H1 (cell line): ENCODE measurements around the gene ERC1. TPM values are rescaled to one million over a fixed set of nuclear protein-coding genes. Genes with fewer than 3 reads are reported as not detected.

Experiments
- CTCF ChIA-PET: fragments of 300-600 bp; sonication (Branson Sonifier 250); formaldehyde crosslinking; loops from one replicate; lab custom pipeline; 2021; ENCODE audit not compliant: partially characterized antibody; lab: Charles Lee
- POLR2A ChIA-PET: fragments of 300-600 bp; sonication (Branson Sonifier 250); formaldehyde crosslinking; loops from one replicate; lab custom pipeline; 2021; ENCODE audit warnings: inconsistent platforms; ENCODE audit not compliant: partially characterized antibody; lab: Charles Lee
- DNase-seq, 2 experiments: peaks; one replicate each; pipeline versions ENCODE4 v3.0.0 to v3.0.0-alpha.2; 2010 to 2022; ENCODE audit warnings: low spot score in 2 of 2, low read depth in 1 of 2, mixed read lengths in 1 of 2
- FAIRE-seq: peaks from 2 replicates; lab custom pipeline; 2011; peaks lifted over from hg19 to GRCh38; lab: Jason Lieb, UNC
- H2AFZ ChIP-seq: 2 replicates; pipeline ENCODE4 v1.8.1; 2012; ENCODE audit warnings: low read length, inconsistent platforms
- H2AK5ac ChIP-seq: 2 replicates; pipeline ENCODE4 v1.6.1; 2013; ENCODE audit warnings: low read depth, low read length
- H2BK120ac ChIP-seq: replicated peaks from 2 replicates; pipeline ENCODE3; 2013; ENCODE audit warnings: low read depth, low read length, inconsistent platforms
- H2BK12ac ChIP-seq: 2 replicates; pipeline ENCODE4 v1.6.1; 2013; ENCODE audit warnings: low read depth, low read length
- H2BK15ac ChIP-seq: 2 replicates; pipeline ENCODE4 v1.6.1; 2013; ENCODE audit warnings: low read length
- H2BK20ac ChIP-seq: 2 replicates; pipeline ENCODE4 v1.6.1; 2013; ENCODE audit warnings: low read length
- H2BK5ac ChIP-seq: 2 replicates; pipeline ENCODE4 v1.6.1; 2013; ENCODE audit warnings: low read depth, low read length
- H3K14ac ChIP-seq: 2 replicates; pipeline ENCODE4 v1.6.1; 2013; ENCODE audit warnings: inconsistent platforms; ENCODE audit not compliant: insufficient read length
- H3K18ac ChIP-seq: 2 replicates; pipeline ENCODE4 v1.6.1; 2013; ENCODE audit warnings: low read length; ENCODE audit errors: extremely low read depth
- H3K23ac ChIP-seq: 2 replicates; pipeline ENCODE4 v1.6.1; 2013; ENCODE audit warnings: inconsistent platforms; ENCODE audit not compliant: insufficient read length
- H3K23me2 ChIP-seq: 2 replicates; pipeline ENCODE4 v1.6.1; 2013; ENCODE audit warnings: low read depth, low read length
- H3K27ac ChIP-seq: 2 replicates; pipeline ENCODE4 v1.6.1; 2011; ENCODE audit warnings: low read depth, low read length, inconsistent platforms
- H3K27me3 ChIP-seq, 4 experiments: replicated peaks in 1 of 4; 1 replicate in 1 of 4; 2 replicates in 3 of 4; pipeline versions ENCODE4 v1.6.1 to v1.8.1; 2011 to 2013; ENCODE audit warnings: low read length in 3 of 4, mild to moderate bottlenecking in 3 of 4, inconsistent platforms in 2 of 4, mixed read lengths in 2 of 4, moderate library complexity in 1 of 4; ENCODE audit not compliant: control insufficient read depth in 3 of 4, insufficient read depth in 3 of 4; ENCODE audit errors: extremely low read depth in 1 of 4
- H3K36me3 ChIP-seq, 4 experiments: 2 replicates each; pipeline versions ENCODE4 v1.6.1 to v1.8.1; 2011 to 2013; ENCODE audit warnings: mild to moderate bottlenecking in 4 of 4, low read length in 3 of 4, moderate library complexity in 2 of 4, control low read depth in 1 of 4, inconsistent platforms in 1 of 4; ENCODE audit not compliant: insufficient read depth in 4 of 4, control insufficient read depth in 2 of 4
- H3K4ac ChIP-seq: replicated peaks from 2 replicates; pipeline ENCODE3; 2013; ENCODE audit warnings: low read length, low read depth, mixed read lengths, inconsistent platforms; ENCODE audit not compliant: insufficient read length
- H3K4me1 ChIP-seq, 4 experiments: replicated peaks in 1 of 4; 1 replicate in 1 of 4; 2 replicates in 3 of 4; pipeline versions ENCODE4 v1.6.1 to v1.8.1; 2011 to 2013; ENCODE audit warnings: low read length in 3 of 4, inconsistent platforms in 2 of 4, mixed read lengths in 1 of 4; ENCODE audit not compliant: insufficient read depth in 4 of 4, control insufficient read depth in 3 of 4
- H3K4me2 ChIP-seq, 2 experiments: 2 replicates each; pipeline versions ENCODE4 v1.6.1 to v1.8.1; 2011 to 2013; ENCODE audit warnings: low read depth in 2 of 2, low read length in 2 of 2, control low read depth in 1 of 2, inconsistent platforms in 1 of 2, mild to moderate bottlenecking in 1 of 2; ENCODE audit not compliant: insufficient read depth in 1 of 2
- H3K4me3 ChIP-seq, 4 experiments: fragments of 200-600, 300-600 bp in 1 of 4; sonication (generic), shearing (Covaris generic), sonication (Bioruptor Twin) in 1 of 4; 2 replicates each; pipeline versions ENCODE4 v1.5.1 to v1.8.1; 2011 to 2016; ENCODE audit warnings: low read length in 4 of 4, low read depth in 3 of 4, control low read depth in 2 of 4, inconsistent platforms in 2 of 4, mild to moderate bottlenecking in 2 of 4, mixed read lengths in 1 of 4, moderate library complexity in 1 of 4; ENCODE audit not compliant: insufficient read depth in 2 of 4; ENCODE audit errors: extremely low read depth in 1 of 4
- H3K56ac ChIP-seq: replicated peaks from 2 replicates; pipeline ENCODE3; 2013; ENCODE audit warnings: low read depth, mild to moderate bottlenecking, mixed read lengths, low read length, inconsistent platforms; ENCODE audit not compliant: insufficient read length
- H3K79me1 ChIP-seq: 2 replicates; pipeline ENCODE4 v1.6.1; 2013; ENCODE audit warnings: low read depth, low read length, control low read depth
- H3K79me2 ChIP-seq, 2 experiments: 2 replicates each; pipeline versions ENCODE4 v1.6.1 to v1.8.1; 2012 to 2013; ENCODE audit warnings: low read length in 2 of 2, mild to moderate bottlenecking in 2 of 2, inconsistent platforms in 1 of 2; ENCODE audit not compliant: insufficient read depth in 2 of 2, control insufficient read depth in 1 of 2
- H3K9ac ChIP-seq, 4 experiments: replicated peaks in 1 of 4; 1 replicate in 1 of 4; 2 replicates in 3 of 4; pipeline versions ENCODE4 v1.6.1 to v1.8.1; 2011 to 2013; ENCODE audit warnings: low read depth in 3 of 4, low read length in 3 of 4, control low read depth in 2 of 4, mild to moderate bottlenecking in 2 of 4, moderate library complexity in 2 of 4, inconsistent platforms in 1 of 4; ENCODE audit errors: extremely low read depth in 1 of 4
- H3K9me3 ChIP-seq, 2 experiments: 2 replicates each; pipeline versions ENCODE4 v1.6.1 to v1.8.1; 2012 to 2013; ENCODE audit warnings: mild to moderate bottlenecking in 2 of 2, moderate library complexity in 2 of 2, control low read depth in 1 of 2, inconsistent platforms in 1 of 2, low read depth in 1 of 2, low read length in 1 of 2, mixed read lengths in 1 of 2; ENCODE audit not compliant: insufficient read depth in 2 of 2
- H4K20me1 ChIP-seq, 2 experiments: replicated peaks in 1 of 2; 2 replicates each; pipeline versions ENCODE3 to v1.8.1; 2011 to 2013; ENCODE audit warnings: inconsistent platforms in 2 of 2, low read length in 2 of 2, mild to moderate bottlenecking in 1 of 2; ENCODE audit not compliant: insufficient read depth in 2 of 2, control insufficient read depth in 1 of 2
- H4K5ac ChIP-seq: 2 replicates; pipeline ENCODE4 v1.6.1; 2013; ENCODE audit warnings: low read length, low read depth, mixed read lengths, inconsistent platforms; ENCODE audit not compliant: insufficient read length
- H4K8ac ChIP-seq: 2 replicates; pipeline ENCODE4 v1.8.0; 2013; ENCODE audit warnings: mild to moderate bottlenecking, moderate library complexity, low read length, inconsistent platforms; ENCODE audit not compliant: insufficient read depth; ENCODE audit errors: extremely low read depth
- H4K91ac ChIP-seq: replicated peaks from 2 replicates; pipeline ENCODE3; 2013; ENCODE audit warnings: low read length, mixed read lengths, inconsistent platforms; ENCODE audit not compliant: insufficient read length
- CREB1 ChIP-seq: IDR thresholded peaks from 2 replicates; pipeline ENCODE4 v1.6.1; 2012; ENCODE audit warnings: inconsistent platforms
- GTF2F1 ChIP-seq: IDR thresholded peaks from 2 replicates; pipeline ENCODE4 v1.6.1; 2012; ENCODE audit warnings: low read depth, low read length, improper control_type of control experiment, borderline replicate concordance
- HDAC6 ChIP-seq: IDR thresholded peaks from one replicate; pipeline ENCODE4 v1.7.1; 2012; ENCODE audit warnings: low read depth, mild to moderate bottlenecking, inconsistent platforms, low read length, moderate library complexity
- KDM4A ChIP-seq: IDR thresholded peaks from one replicate; pipeline ENCODE4 v1.7.1; 2012; ENCODE audit warnings: low read depth, mild to moderate bottlenecking, moderate library complexity, low read length, inconsistent platforms; ENCODE audit not compliant: severe bottlenecking
- NANOG ChIP-seq: IDR thresholded peaks from 2 replicates; pipeline ENCODE4 v1.6.1; 2011; ENCODE audit warnings: low read length, low read depth, mild to moderate bottlenecking, inconsistent platforms; ENCODE audit not compliant: insufficient read depth, poor library complexity, severe bottlenecking
- YY1 ChIP-seq: IDR thresholded peaks from 2 replicates; pipeline ENCODE4 v1.6.1; 2011; ENCODE audit warnings: low read depth, mild to moderate bottlenecking, low read length
- WGBS, 2 experiments: shearing (Covaris generic) in 1 of 2; methylation state at CpG; one replicate each; pipeline versions ENCODE4 v1.1.6 to v1.1.7; 2013 to 2015; ENCODE audit warnings: low lambda C conversion rate in 2 of 2, mixed read lengths in 2 of 2, inconsistent platforms in 1 of 2, low coverage in 1 of 2, missing lambda C conversion rate in 1 of 2; ENCODE audit not compliant: insufficient replicate concordance in 2 of 2, insufficient coverage in 1 of 2, insufficient read length in 1 of 2; ENCODE audit errors: extremely low coverage in 1 of 2, missing lambda C conversion rate in 1 of 2; 5-methylcytosine and 5-hydroxymethylcytosine counted together
- polyA plus RNA-seq, 7 experiments: library from polyadenylated mRNA; depleted of rRNA in 3 of 7; stranded (reverse) in 5 of 7; unstranded in 2 of 7; fragments of >200 nt in 5 of 7; fragments of 200-250 nt in 2 of 7; gene quantifications; 1 replicate in 5 of 7; 2 replicates in 1 of 7; 4 replicates in 1 of 7; pipeline versions ENCODE4 v1.2.1 to v1.2.3, GENCODE V29; 2011 to 2013; ENCODE audit warnings: missing spikeins in 2 of 7, mixed read lengths in 2 of 7
- total RNA-seq: library from RNA; stranded (reverse); fragmentation: NEBNext Ultra II Directional; extraction: Animal tissue kit (Norgen Biotek cat#: 25700); gene quantifications from 2 replicates; pipeline ENCODE4 v1.2.1, GENCODE V29; 2021

The ERC1 gene
- total and polyA plus RNA-seq, 2 of the 8 experiments (the other 6 are each of a cell fraction or from before 2014, with no cell fraction given): 7.8 to 45.7 TPM

DNA sequence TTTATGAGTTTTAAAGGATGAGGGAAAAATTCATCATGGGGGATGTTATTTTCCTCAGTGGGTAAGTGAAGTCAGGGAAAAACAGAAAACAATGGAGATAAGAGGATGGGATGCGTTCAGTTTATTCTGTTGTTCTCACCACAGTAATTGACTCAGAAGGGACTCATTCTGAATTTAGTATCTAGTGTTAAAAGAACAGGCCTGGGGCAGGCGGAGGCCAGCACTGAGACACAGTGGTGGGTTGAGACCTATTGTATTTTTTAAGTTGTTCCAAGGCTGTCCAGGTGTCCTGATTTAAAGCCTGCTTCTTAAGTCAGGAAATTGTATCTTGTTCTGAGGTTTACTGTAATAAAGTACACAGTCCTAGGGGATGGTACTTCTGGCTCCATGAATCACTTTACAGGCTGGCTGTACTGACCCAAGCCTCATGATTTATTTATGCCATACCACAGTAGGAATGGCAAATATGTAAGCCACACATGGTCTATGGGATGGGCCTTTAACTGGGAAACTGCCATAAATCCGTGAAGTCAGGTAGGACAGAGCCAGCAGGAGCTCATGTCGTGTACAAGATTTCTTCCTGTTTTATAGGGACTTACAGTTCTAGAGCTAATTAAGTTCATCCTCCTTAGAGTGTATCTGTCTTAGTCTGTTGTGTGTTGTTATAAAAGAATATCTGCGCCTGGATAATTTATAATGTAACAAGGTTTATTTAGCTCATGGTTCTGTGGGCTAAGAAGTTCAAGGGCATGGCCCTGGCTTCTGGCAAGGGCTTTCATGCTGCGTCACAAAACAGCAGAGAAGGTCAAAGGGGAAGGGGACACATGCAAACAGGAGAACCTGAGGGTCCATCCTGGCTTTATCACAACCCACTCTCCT, 359.3 kb downstream of the ERC1 start:
- Histone ChIP-seq H3K23ac (no peak overlapping the region), H3K18ac (no peak overlapping the region), H3K9me3 (no peaks in the 10 kb centered on the region), H3K36me3 (no peaks in the 10 kb centered on the region), H3K23me2 (no peaks in the 10 kb centered on the region), H2BK20ac (no peak overlapping the region), H3K14ac (no peak overlapping the region), H3K56ac (no peak overlapping the region), H3K9ac (no peak overlapping the region), H4K8ac (no peak overlapping the region), H3K27me3 (no peaks in the 10 kb centered on the region), H3K4me2 (no peak overlapping the region), H3K4me3 (no peak overlapping the region), H2BK120ac (no peak overlapping the region), H2AFZ (no peak overlapping the region), H2BK5ac (no peak overlapping the region), H4K5ac (no peak overlapping the region), H2BK12ac (no peak overlapping the region), H2AK5ac (no peak overlapping the region), H4K91ac (no peak overlapping the region), H3K27ac (no peak overlapping the region), H3K79me1 (no peaks in the 10 kb centered on the region), H3K4me1 (no peaks in the 10 kb centered on the region), H3K79me2 (no peaks in the 10 kb centered on the region), H4K20me1 (peaks cover 0 to 2% of the 10 kb centered on the region in 2 experiments), H2BK15ac (no peak overlapping the region), H3K4ac (no peak overlapping the region)
- no peak for FAIRE-seq
- no peak for DNase-seq
- WGBS, 2 experiments: 90% methylated on average over 6 of the region's 6 CpGs; no CpG with 5 or more reads in 1 of the 2 experiments
- ChIA-PET CTCF (interaction anchor here (0.7 to 1.2 kb wide), 4 partner anchors 10 to 490 kb away, joined by 3 to 4 read pairs (median 3); no protein-coding TSS in a partner anchor), POLR2A (no interaction called here)
- no peak for TF ChIP-seq GTF2F1
- TF ChIP-seq KDM4A: no peak
- TF ChIP-seq HDAC6: no peak
- no peak for TF ChIP-seq CREB1
- no peak for TF ChIP-seq YY1
- TF ChIP-seq NANOG: no peak
- TF ChIP-seq, all 59 proteins: peak for 0
